GM19025 (cell line): ENCODE data around the gene PI4K2A.

Experiments
- ATAC-seq: cut with Tn5 transposase; IDR thresholded peaks from one replicate; pipeline ENCODE4 v1.9.1; 2021; ENCODE audit warnings: mild to moderate bottlenecking, low read depth, moderate library complexity; ENCODE audit not compliant: unreplicated experiment

PI4K2A gene

GRCh38 chr10:97721871-97722780 is 81.7 kb downstream of the PI4K2A start:
- ATAC-seq: no peak

- ATAC-seq: no peak
Measured at GRCh38 chr10:97723001-97723400, 82.5 kb downstream of the PI4K2A start.

- ATAC-seq: no peak
Measured at GRCh38 chr10:97724341-97724941, 84.0 kb downstream of the PI4K2A start.
